GM18870 (cell line): ENCODE data around the gene CPNE8.

ENCODE experiments used
- ATAC-seq: cut with Tn5 transposase; IDR thresholded peaks from one replicate; pipeline ENCODE4 v1.9.1; 2021; ENCODE audit warnings: moderate library complexity; ENCODE audit not compliant: unreplicated experiment

CPNE8 gene

GRCh38 chr12:38653650-38654049 lies 251.7 kb downstream of the CPNE8 start:
- ATAC-seq, result no peak

GRCh38 chr12:38648813-38649212 lies 256.6 kb downstream of the CPNE8 start:
- ATAC-seq, result no peak

GRCh38 chr12:38646146-38646545 lies 259.2 kb downstream of the CPNE8 start:
- ATAC-seq, result no peak

- no peak for ATAC-seq
Observed at GRCh38 chr12:38639625-38640024, 265.8 kb downstream of the CPNE8 start.

- no peak for ATAC-seq
Observed at GRCh38 chr12:38638401-38638800, 267.0 kb downstream of the CPNE8 start.

GRCh38 chr12:38633511-38633910 lies 271.9 kb downstream of the CPNE8 start:
- ATAC-seq, result no peak

GRCh38 chr12:38629064-38629463 lies 276.3 kb downstream of the CPNE8 start:
- ATAC-seq, result no peak

GRCh38 chr12:38628288-38628687 lies 277.1 kb downstream of the CPNE8 start:
- ATAC-seq, result no peak

GRCh38 chr12:38625306-38625705 lies 280.1 kb downstream of the CPNE8 start:
- ATAC-seq, result no peak

- ATAC-seq, result no peak
Observed at GRCh38 chr12:38614171-38614570, 291.2 kb downstream of the CPNE8 start.

- no peak for ATAC-seq
Observed at GRCh38 chr12:38610808-38611350, 294.5 kb downstream of the CPNE8 start.

GRCh38 chr12:38607295-38607694 lies 298.1 kb downstream of the CPNE8 start:
- no peak for ATAC-seq
